Gastrocnemius medialis (tissue), 4 donors: ENCODE measurements around the gene PARP6. TPM values are rescaled to one million over a fixed set of nuclear protein-coding genes. Genes with fewer than 3 reads are reported as not detected.

ENCODE experiments used
- ATAC-seq, 2 donors: fragments of 150-250 bp; one replicate each; pipeline ENCODE4 v1.9.1; 2016
- DNase-seq, 2 donors: peaks; one replicate each; pipeline ENCODE4 v3.0.0-alpha.2; 2019
- H3K27ac ChIP-seq, 4 donors: fragments of 200-600 bp; sonication (generic); 1 replicate in 1 of 4; 2 replicates in 3 of 4; pipeline ENCODE4 v1.5.1; 2016 to 2018; ENCODE audit warnings: mild to moderate bottlenecking in 2 of 4, moderate library complexity in 1 of 4
- H3K27me3 ChIP-seq, 3 donors: fragments of 200-600 bp; sonication (generic) in 2 of 3; 1 replicate in 1 of 3; 2 replicates in 2 of 3; pipeline versions ENCODE4 v1.5.1 to v1.6.0; 2016 to 2019; ENCODE audit warnings: mild to moderate bottlenecking in 1 of 3, moderate library complexity in 1 of 3
- H3K36me3 ChIP-seq, 2 donors: fragments of 200-600 bp; sonication (generic) in 1 of 2; one replicate each; pipeline ENCODE4 v1.5.1; 2017 to 2018
- H3K4me1 ChIP-seq, 2 donors: fragments of 200-600 bp; sonication (generic) in 1 of 2; one replicate each; pipeline ENCODE4 v1.5.1; 2016 to 2017; ENCODE audit warnings: mild to moderate bottlenecking in 2 of 2
- H3K4me3 ChIP-seq, 4 donors: fragments of 200-600 bp; sonication (generic) in 3 of 4; 1 replicate in 1 of 4; 2 replicates in 3 of 4; pipeline ENCODE4 v1.5.1; 2016 to 2019; ENCODE audit warnings: mild to moderate bottlenecking in 2 of 4
- H3K9me3 ChIP-seq, 3 donors: fragments of 200-600 bp; sonication (generic) in 2 of 3; 1 replicate in 1 of 3; 2 replicates in 2 of 3; pipeline ENCODE4 v1.5.1; 2016 to 2019
- POLR2A ChIP-seq, 2 donors: fragments of 450-650 bp; IDR thresholded peaks; one replicate each; pipeline ENCODE4 v1.6.1; 2017; ENCODE audit warnings: antibody characterized with exemption in 2 of 2, mild to moderate bottlenecking in 2 of 2, moderate library complexity in 2 of 2
- in situ Hi-C, 4 donors: fragments of 200-750 bp; cut with MboI; loops; one replicate each; pipeline versions ENCODE4 v1.15.0 to v1.8.0; 2017; ENCODE audit warnings: low sequenced_read_pairs in 4 of 4
- intact Hi-C: fragments of 100-400 bp; cut with DNase I; formaldehyde crosslinking; loops from one replicate; pipeline ENCODE4 v1.15.1; 2023; ENCODE audit warnings: low total_unique reads
- total RNA-seq, 4 donors: library from RNA; depleted of rRNA; stranded (reverse); fragments of >200 nt; gene quantifications; one replicate each; pipeline versions ENCODE4 v1.1.0 to v1.2.3, GENCODE V29; 2016
- TF ChIP-seq, protein P1 (sequence below), 5 experiments: fragments of 450-650 bp in 3 of 5; fragments of 200-600 bp in 2 of 5; sonication (generic) in 2 of 5; IDR thresholded peaks in 4 of 5; conservative IDR thresholded peaks in 1 of 5; 1 replicate in 4 of 5; 2 replicates in 1 of 5; pipeline ENCODE4 v1.5.1; 2016 to 2019; ENCODE audit warnings: antibody characterized with exemption in 5 of 5, mild to moderate bottlenecking in 3 of 5, moderate library complexity in 3 of 5

The PARP6 gene
- total RNA-seq, 4 donors from 2014 or later: 51.7 to 84.7 (median 66.9) TPM

DNA sequence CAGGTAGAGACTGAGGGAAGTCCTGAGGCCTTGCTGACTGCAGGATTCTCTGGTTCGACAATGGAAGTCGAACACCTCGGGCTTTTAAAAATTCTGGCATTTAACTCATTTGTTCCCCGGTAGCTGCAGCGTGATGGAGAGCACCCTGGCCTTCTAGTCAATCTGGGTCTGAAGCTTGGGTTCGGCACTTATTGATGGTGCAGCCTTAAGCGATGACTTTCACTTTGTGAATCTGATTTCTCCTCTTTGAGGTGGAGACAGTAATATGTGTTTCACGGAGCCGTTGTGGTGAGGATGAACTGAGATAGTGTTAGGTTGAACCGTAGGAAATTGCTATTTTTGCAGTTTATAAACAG is 621 bp upstream of the PARP6 start:
- Histone ChIP-seq H3K4me3 (peak overlapping the region; percentile 48 to 98 (median 58)), H3K27ac (peak overlapping the region; percentile 79 to 97 (median 94)), H3K9me3 (no peaks in the 10 kb centered on the region), H3K4me1 (peaks cover 26 to 29% of the 10 kb centered on the region in 2 donors), H3K27me3 (no peaks in the 10 kb centered on the region), H3K36me3 (peaks cover 0 to 14% of the 10 kb centered on the region in 2 donors)
- intact Hi-C loops: loop anchor here (1.0 to 2.0 kb wide), 5 partner anchors 42 to 200 kb away; partner anchors contain the start of genes HEXA, MYO9A, PKM and SENP8
- DNase-seq: no peak
- TF ChIP-seq, protein P1, sequence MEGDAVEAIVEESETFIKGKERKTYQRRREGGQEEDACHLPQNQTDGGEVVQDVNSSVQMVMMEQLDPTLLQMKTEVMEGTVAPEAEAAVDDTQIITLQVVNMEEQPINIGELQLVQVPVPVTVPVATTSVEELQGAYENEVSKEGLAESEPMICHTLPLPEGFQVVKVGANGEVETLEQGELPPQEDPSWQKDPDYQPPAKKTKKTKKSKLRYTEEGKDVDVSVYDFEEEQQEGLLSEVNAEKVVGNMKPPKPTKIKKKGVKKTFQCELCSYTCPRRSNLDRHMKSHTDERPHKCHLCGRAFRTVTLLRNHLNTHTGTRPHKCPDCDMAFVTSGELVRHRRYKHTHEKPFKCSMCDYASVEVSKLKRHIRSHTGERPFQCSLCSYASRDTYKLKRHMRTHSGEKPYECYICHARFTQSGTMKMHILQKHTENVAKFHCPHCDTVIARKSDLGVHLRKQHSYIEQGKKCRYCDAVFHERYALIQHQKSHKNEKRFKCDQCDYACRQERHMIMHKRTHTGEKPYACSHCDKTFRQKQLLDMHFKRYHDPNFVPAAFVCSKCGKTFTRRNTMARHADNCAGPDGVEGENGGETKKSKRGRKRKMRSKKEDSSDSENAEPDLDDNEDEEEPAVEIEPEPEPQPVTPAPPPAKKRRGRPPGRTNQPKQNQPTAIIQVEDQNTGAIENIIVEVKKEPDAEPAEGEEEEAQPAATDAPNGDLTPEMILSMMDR (IDR thresholded peaks at IDR 0.05 in 4 of 5, conservative IDR thresholded peaks at IDR 0.05 in 1 of 5): peak in 3 of 5 experiments; percentile 0 to 12 (median 6)
- TF ChIP-seq POLR2A (IDR thresholded peaks at IDR 0.05): no peak
- in situ Hi-C loops: loop anchor here (5.0 to 10.0 kb wide), 4 partner anchors 36 to 78 kb away; partner anchors contain the start of gene GRAMD2A (in 1 of the 4)
- ATAC-seq: no peak

DNA sequence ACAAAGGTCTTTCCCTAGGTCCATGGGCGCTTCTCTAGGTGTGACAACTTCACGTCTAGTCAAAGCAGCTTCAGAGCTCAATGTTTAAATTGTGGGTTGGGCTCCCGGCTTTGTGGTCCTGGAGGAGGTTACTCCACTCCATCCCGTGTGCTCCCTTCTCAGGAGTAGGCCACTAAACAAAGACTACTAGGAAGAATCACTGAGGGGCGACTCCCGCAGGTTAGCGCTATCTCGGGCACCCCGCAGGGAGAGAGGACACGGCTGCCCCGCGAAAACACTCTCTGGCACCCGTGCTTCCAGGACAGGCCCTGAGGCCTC is 500 bp downstream of the PARP6 start:
- intact Hi-C loops: loop anchor here (1.0 to 2.0 kb wide), 5 partner anchors 41 to 201 kb away; partner anchors contain the start of genes HEXA, MYO9A, PKM and SENP8
- H3K4me3 ChIP-seq: peak overlapping the region; percentile 63 to 98 (median 70)
- in situ Hi-C loops: loop anchor here (5.0 to 10.0 kb wide), 4 partner anchors 35 to 77 kb away; partner anchors contain the start of gene GRAMD2A (in 1 of the 4)
- ATAC-seq: peak; percentile 28 to 29
- TF ChIP-seq, protein P1 (IDR thresholded peaks at IDR 0.05 in 4 of 5, conservative IDR thresholded peaks at IDR 0.05 in 1 of 5): no peak
- no peak for TF ChIP-seq POLR2A (IDR thresholded peaks at IDR 0.05)
- DNase-seq: peak in 1 of 2 donors; percentile 4
- H3K4me1 ChIP-seq: peaks cover 26 to 29% of the 10 kb centered on the region in 2 donors
- no peaks in the 10 kb centered on the region for H3K27me3 ChIP-seq
- no peaks in the 10 kb centered on the region for H3K9me3 ChIP-seq
- H3K36me3 ChIP-seq: peaks cover 0 to 24% of the 10 kb centered on the region in 2 donors
- peak overlapping the region; percentile 89 to 97 (median 94) for H3K27ac ChIP-seq

DNA sequence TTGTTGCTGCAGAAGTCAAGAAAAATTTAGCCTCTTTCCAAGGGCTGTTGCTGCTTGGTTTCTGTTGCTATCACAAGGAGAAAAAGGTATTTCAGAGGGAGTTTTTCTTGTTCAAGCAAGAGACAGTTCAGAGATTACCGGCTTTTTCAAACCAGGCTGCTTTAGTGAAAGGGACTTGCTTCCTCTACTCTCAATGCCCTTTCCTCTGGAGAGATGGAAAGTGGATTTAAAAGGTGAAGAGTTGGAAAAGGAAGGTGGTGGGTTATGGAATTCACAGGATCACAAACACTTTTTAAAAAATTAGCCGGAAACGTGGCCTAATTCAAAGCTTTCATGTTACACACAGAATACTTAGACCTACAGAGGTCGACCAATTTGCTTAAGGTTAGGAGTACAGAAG is 1.1 kb downstream of the PARP6 start:
- TF ChIP-seq POLR2A (IDR thresholded peaks at IDR 0.05): no peak
- TF ChIP-seq, protein P1 (IDR thresholded peaks at IDR 0.05 in 4 of 5, conservative IDR thresholded peaks at IDR 0.05 in 1 of 5): no peak
- DNase-seq (no peak), ATAC-seq (no peak)
- H3K4me1 ChIP-seq: peaks cover 26 to 29% of the 10 kb centered on the region in 2 donors
- H3K4me3 ChIP-seq: peak overlapping the region in 3 of 4 donors; percentile 63 to 98 (median 67)
- peak overlapping the region; percentile 89 to 97 (median 94) for H3K27ac ChIP-seq
- no peaks in the 10 kb centered on the region for H3K9me3 ChIP-seq
- peaks cover 0 to 30% of the 10 kb centered on the region in 2 donors for H3K36me3 ChIP-seq
- in situ Hi-C loops: loop anchor here (5.0 to 10.0 kb wide), 4 partner anchors 34 to 76 kb away; partner anchors contain the start of gene GRAMD2A (in 1 of the 4)
- intact Hi-C loops: no loop called here
- H3K27me3 ChIP-seq: no peaks in the 10 kb centered on the region

DNA sequence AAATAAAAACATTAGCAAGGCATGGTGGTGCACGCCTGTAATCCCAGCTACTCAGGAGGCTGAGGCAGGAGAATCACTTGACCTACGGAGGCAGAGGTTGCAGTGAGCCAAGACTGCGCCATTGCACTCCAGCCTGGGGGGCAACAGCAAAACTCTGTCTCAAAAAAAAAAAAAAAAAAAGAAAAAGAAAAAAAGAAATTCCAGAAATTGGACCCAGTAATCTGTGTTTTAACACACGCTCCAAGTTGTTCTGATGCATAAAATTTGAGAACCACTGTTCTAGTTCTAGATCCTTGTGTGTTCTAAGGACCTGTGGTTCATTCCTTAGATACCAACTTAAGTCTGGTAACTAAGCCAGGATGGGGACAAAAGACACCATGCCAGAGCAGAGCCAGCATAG is 2.6 kb downstream of the PARP6 start:
- peaks cover 26 to 29% of the 10 kb centered on the region in 2 donors for H3K4me1 ChIP-seq
- H3K9me3 ChIP-seq: no peaks in the 10 kb centered on the region
- DNase-seq (no peak), ATAC-seq (no peak)
- in situ Hi-C loops: loop anchor here (5.0 to 10.0 kb wide), 4 partner anchors 32 to 75 kb away; partner anchors contain the start of gene GRAMD2A (in 1 of the 4)
- peaks cover 4 to 45% of the 10 kb centered on the region in 2 donors for H3K36me3 ChIP-seq
- intact Hi-C loops: no loop called here
- H3K4me3 ChIP-seq: no peak overlapping the region
- TF ChIP-seq, protein P1 (IDR thresholded peaks at IDR 0.05 in 4 of 5, conservative IDR thresholded peaks at IDR 0.05 in 1 of 5): no peak
- no peak for TF ChIP-seq POLR2A (IDR thresholded peaks at IDR 0.05)
- H3K27ac ChIP-seq: no peak overlapping the region
- H3K27me3 ChIP-seq: no peaks in the 10 kb centered on the region
